H1 (cell line): Measurements from ENCODE around the gene KIF22. TPM values are rescaled to one million over a fixed set of nuclear protein-coding genes. Genes with fewer than 3 reads are reported as not detected.

Source experiments
- ASH2L ChIP-seq: fragments of 200-600, 300-600 bp; sonication (generic); IDR thresholded peaks from one replicate; pipeline ENCODE4 v1.7.1; 2017; ENCODE audit warnings: low read length
- BCL11A ChIP-seq, 2 experiments: IDR thresholded peaks; one replicate each; pipeline ENCODE4 v1.6.1; 2011; ENCODE audit warnings: low read depth in 2 of 2, low read length in 2 of 2, mild to moderate bottlenecking in 2 of 2
- CEBPB ChIP-seq: IDR thresholded peaks from 2 replicates; pipeline ENCODE4 v1.6.1; 2012; ENCODE audit warnings: low read depth, low read length
- E2F6 ChIP-seq: IDR thresholded peaks from 2 replicates; pipeline ENCODE4 v1.6.1; 2012; ENCODE audit warnings: inconsistent platforms
- JUN ChIP-seq: IDR thresholded peaks from 2 replicates; pipeline ENCODE4 v1.6.1; 2011; ENCODE audit warnings: low read depth, mild to moderate bottlenecking, improper control_type of control experiment, low read length
- KDM1A ChIP-seq: fragments of 200-600, 300-600 bp; sonication (generic); IDR thresholded peaks from 2 replicates; pipeline ENCODE4 v1.7.1; 2016; ENCODE audit warnings: mild to moderate bottlenecking, low read length, borderline replicate concordance
- MAFK ChIP-seq: IDR thresholded peaks from 2 replicates; pipeline ENCODE4 v1.6.1; 2012; ENCODE audit warnings: low read depth, mild to moderate bottlenecking, improper control_type of control experiment, low read length
- RXRA ChIP-seq: IDR thresholded peaks from 2 replicates; pipeline ENCODE4 v1.6.1; 2011; ENCODE audit warnings: low read depth, mild to moderate bottlenecking, low read length, moderate library complexity; ENCODE audit not compliant: insufficient read depth
- SAP30 ChIP-seq: fragments of 300-600 bp; sonication (generic); IDR thresholded peaks from 2 replicates; pipeline ENCODE4 v1.7.1; 2012; ENCODE audit warnings: low read length, moderate library complexity, mild to moderate bottlenecking, inconsistent platforms; ENCODE audit not compliant: insufficient read depth, insufficient replicate concordance
- SIX5 ChIP-seq: IDR thresholded peaks from 2 replicates; pipeline ENCODE4 v1.6.1; 2011; ENCODE audit warnings: mild to moderate bottlenecking, low read depth, low read length
- SP1 ChIP-seq: IDR thresholded peaks from 2 replicates; pipeline ENCODE4 v1.6.1; 2011; ENCODE audit warnings: low read depth, low read length
- TAF1 ChIP-seq: IDR thresholded peaks from 2 replicates; pipeline ENCODE4 v1.6.1; 2011; ENCODE audit warnings: mild to moderate bottlenecking, low read depth, low read length
- TEAD4 ChIP-seq: IDR thresholded peaks from 2 replicates; pipeline ENCODE4 v1.6.1; 2012; ENCODE audit warnings: low read depth, low read length, inconsistent platforms, mixed read lengths
- polyA plus RNA-seq, 7 experiments: library from polyadenylated mRNA; depleted of rRNA in 3 of 7; stranded (reverse) in 5 of 7; unstranded in 2 of 7; fragments of >200 nt in 5 of 7; fragments of 200-250 nt in 2 of 7; gene quantifications; 1 replicate in 5 of 7; 2 replicates in 1 of 7; 4 replicates in 1 of 7; pipeline versions ENCODE4 v1.2.1 to v1.2.3, GENCODE V29; 2011 to 2013; ENCODE audit warnings: missing spikeins in 2 of 7, mixed read lengths in 2 of 7
- total RNA-seq: library from RNA; stranded (reverse); fragmentation: NEBNext Ultra II Directional; extraction: Animal tissue kit (Norgen Biotek cat#: 25700); gene quantifications from 2 replicates; pipeline ENCODE4 v1.2.1, GENCODE V29; 2021
- TF ChIP-seq, protein P1 (sequence below): IDR thresholded peaks from 2 replicates; pipeline ENCODE4 v1.6.1; 2011; ENCODE audit warnings: low read length, improper control_type of control experiment

Gene KIF22
- total and polyA plus RNA-seq, 2 of the 8 experiments (the other 6 are each of a cell fraction or from before 2014, with no cell fraction given): 139 to 142 TPM

- no peak for TF ChIP-seq JUN
- TF ChIP-seq ASH2L: no peak
- TF ChIP-seq RXRA: no peak
- TF ChIP-seq CEBPB: no peak
- no peak for TF ChIP-seq TAF1
- no peak for TF ChIP-seq TEAD4
- no peak for TF ChIP-seq SAP30
- TF ChIP-seq, protein P1, sequence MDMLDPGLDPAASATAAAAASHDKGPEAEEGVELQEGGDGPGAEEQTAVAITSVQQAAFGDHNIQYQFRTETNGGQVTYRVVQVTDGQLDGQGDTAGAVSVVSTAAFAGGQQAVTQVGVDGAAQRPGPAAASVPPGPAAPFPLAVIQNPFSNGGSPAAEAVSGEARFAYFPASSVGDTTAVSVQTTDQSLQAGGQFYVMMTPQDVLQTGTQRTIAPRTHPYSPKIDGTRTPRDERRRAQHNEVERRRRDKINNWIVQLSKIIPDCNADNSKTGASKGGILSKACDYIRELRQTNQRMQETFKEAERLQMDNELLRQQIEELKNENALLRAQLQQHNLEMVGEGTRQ: no peak
- TF ChIP-seq SIX5: no peak
- TF ChIP-seq MAFK: peak; percentile 55; the same call in 1 of the 2 replicates
- no peak for TF ChIP-seq E2F6
- TF ChIP-seq BCL11A (IDR thresholded peaks at IDR 0.05; ENCODE audit: low read depth in 2 of 2, low read length in 2 of 2): no peak
- TF ChIP-seq SP1: no peak
- TF ChIP-seq KDM1A: no peak
These were observed 34.8 kb downstream of the KIF22 start (continued) for GRCh38 chr16:29825145-29826044.
